Upper lobe of right lung (tissue), 1 donor: Measurements from ENCODE around the gene MFAP2. TPM values are rescaled to one million over a fixed set of nuclear protein-coding genes. Genes with fewer than 3 reads are reported as not detected.
"Not testable (repeated sequence)": the region's sequence is repeated elsewhere in the genome, so short reads cannot be mapped to it uniquely, and the experiment has no call there.

Experiments used
- ATAC-seq: fragments of 200-7000 bp; cut with Tn5 transposase; one replicate; pipeline ENCODE4 v1.9.1; 2020; ENCODE audit warnings: mild to moderate bottlenecking, moderate library complexity
- DNase-seq: peaks from one replicate; pipeline ENCODE4 v3.0.0-alpha.2; 2020
- H3K27ac ChIP-seq: fragments of 200-600 bp; one replicate; pipeline ENCODE4 v1.8.0; 2022
- H3K27me3 ChIP-seq: fragments of 200-600 bp; one replicate; pipeline ENCODE4 v1.8.0; 2022; ENCODE audit warnings: mild to moderate bottlenecking
- H3K36me3 ChIP-seq: fragments of 200-600 bp; one replicate; pipeline ENCODE4 v1.8.0; 2022
- H3K4me1 ChIP-seq: fragments of 200-600 bp; one replicate; pipeline ENCODE4 v1.8.0; 2022
- H3K4me3 ChIP-seq: fragments of 200-600 bp; one replicate; pipeline ENCODE4 v1.8.0; 2022; ENCODE audit warnings: mild to moderate bottlenecking
- H3K9me3 ChIP-seq: fragments of 200-600 bp; one replicate; pipeline ENCODE4 v1.8.0; 2022
- CTCF ChIP-seq: fragments of 200-600 bp; IDR thresholded peaks from one replicate; pipeline ENCODE4 v1.8.0; 2022; ENCODE audit warnings: antibody characterized with exemption
- intact Hi-C: fragments of 100-400 bp; cut with DNase I; formaldehyde crosslinking; loops from one replicate; pipeline ENCODE4 v1.11.0; 2022
- total RNA-seq: library from RNA; stranded (reverse); fragmentation: NEBNext Ultra II Directional; extraction: Animal tissue kit (Norgen Biotek cat#: 25700); gene quantifications from one replicate; pipeline ENCODE4 v1.2.1, GENCODE V29; 2021
- donor health status: DM: no; HTN: yes; CAD: no; lungs with severe emphysema.

Gene MFAP2
- total RNA-seq, 1 donor from 2014 or later = 14.8 TPM

- no peaks in the 10 kb centered on the region for H3K9me3 ChIP-seq
- H3K27me3 ChIP-seq = no peaks in the 10 kb centered on the region
- no peaks in the 10 kb centered on the region for H3K4me1 ChIP-seq
- H3K36me3 ChIP-seq = peaks cover 5% of the 10 kb centered on the region
- H3K4me3 ChIP-seq = no peak overlapping the region
- no peak for TF ChIP-seq CTCF
- DNase-seq (no peak), ATAC-seq (no peak)
- intact Hi-C loops = no loop called here
- H3K27ac ChIP-seq = no peak overlapping the region
Measured at GRCh38 chr1:16944038-16944437, 36.4 kb downstream of the MFAP2 start.

- intact Hi-C loops, H3K9me3 ChIP-seq, H3K27ac ChIP-seq, H3K27me3 ChIP-seq, H3K4me1 ChIP-seq, DNase-seq, H3K4me3 ChIP-seq, H3K36me3 ChIP-seq: not testable (repeated sequence)
- ATAC-seq = peak; percentile 46
Measured at GRCh38 chr1:16939386-16940180, 40.8 kb downstream of the MFAP2 start.

DNA sequence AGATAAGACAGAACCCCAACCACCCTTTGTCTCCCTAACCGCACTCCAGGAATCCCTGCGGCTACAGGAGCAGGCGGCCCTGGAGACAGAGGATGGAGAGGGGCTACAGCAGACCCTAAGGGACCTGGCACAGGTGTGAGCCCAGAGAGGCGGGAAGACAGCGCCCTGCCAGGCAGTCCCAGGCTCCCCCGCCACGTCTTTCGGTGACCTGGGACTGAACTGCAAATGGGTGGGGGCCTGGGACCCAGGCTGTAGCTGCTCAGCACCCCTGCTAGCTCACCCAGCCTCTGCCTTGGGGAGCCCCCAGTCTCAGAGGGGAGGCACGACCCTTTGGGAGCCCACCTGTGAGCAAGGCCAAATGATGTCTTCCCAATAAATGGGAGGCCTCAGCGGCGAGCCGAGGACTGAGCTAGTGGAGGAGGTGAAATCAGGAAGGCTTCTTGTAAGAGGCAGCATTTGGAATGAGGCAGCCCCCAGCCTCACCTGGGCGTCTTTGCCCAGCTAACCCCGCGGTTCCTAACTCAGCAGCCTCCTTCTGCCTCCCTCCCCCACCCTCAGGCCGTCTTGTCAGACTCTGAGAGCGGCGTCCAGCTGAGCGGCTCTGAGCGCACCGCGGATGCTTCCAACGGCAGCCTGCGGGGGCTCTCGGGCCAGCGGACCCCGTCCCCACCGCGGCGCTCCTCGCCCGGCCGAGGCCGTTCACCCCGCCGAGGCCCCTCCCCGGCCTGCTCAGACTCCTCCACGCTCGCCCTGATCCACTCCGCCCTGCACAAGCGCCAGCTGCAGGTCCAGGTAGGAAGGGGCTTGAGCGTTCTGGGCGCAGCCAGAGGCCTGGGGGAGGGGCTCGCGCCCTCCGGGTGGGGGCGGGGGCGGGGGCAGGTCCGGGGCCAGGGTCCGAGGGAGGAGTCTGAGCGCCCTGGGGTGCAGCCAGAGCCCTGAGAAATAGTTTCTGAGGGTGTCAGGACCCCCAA lies 41.8 kb downstream of the MFAP2 start:
- peak; percentile 5 for ATAC-seq
- no peak for DNase-seq
- no peak overlapping the region for H3K27ac ChIP-seq
- no peaks in the 10 kb centered on the region for H3K27me3 ChIP-seq
- no peaks in the 10 kb centered on the region for H3K4me1 ChIP-seq
- no peak overlapping the region for H3K4me3 ChIP-seq
- intact Hi-C loops = no loop called here
- no peak for TF ChIP-seq CTCF
- peaks cover 5% of the 10 kb centered on the region for H3K36me3 ChIP-seq
- H3K9me3 ChIP-seq = no peaks in the 10 kb centered on the region

- H3K9me3 ChIP-seq, DNase-seq, H3K4me3 ChIP-seq, H3K27ac ChIP-seq, ATAC-seq, H3K36me3 ChIP-seq, H3K27me3 ChIP-seq, H3K4me1 ChIP-seq, intact Hi-C loops: not testable (repeated sequence)
Measured at GRCh38 chr1:16936580-16936979, 43.8 kb downstream of the MFAP2 start.

DNA sequence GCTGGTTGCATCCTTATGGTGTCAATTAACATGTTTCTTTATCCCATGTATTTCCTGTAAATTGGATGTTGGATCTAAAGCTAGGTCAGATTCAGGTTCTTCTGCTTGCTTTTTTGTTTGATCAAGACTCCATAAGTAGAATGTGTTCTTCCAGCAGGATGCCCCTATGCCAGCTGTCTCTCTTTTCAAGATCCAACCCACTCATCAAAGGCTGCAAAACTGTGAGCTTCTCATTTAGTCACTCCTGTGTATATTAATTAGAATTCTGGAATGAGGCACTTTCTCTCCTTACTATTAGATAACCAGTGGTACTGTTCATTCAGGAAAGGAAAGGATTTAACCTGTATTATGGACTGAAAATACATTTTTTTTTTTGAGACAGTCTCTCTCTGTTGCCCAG lies 46.5 kb downstream of the MFAP2 start:
- H3K4me3 ChIP-seq, DNase-seq, intact Hi-C loops, H3K4me1 ChIP-seq, ATAC-seq, H3K9me3 ChIP-seq, H3K36me3 ChIP-seq, H3K27me3 ChIP-seq, H3K27ac ChIP-seq: not testable (repeated sequence)

GRCh38 chr1:16931206-16931934 lies 49.0 kb downstream of the MFAP2 start:
- H3K27ac ChIP-seq, H3K9me3 ChIP-seq, H3K4me1 ChIP-seq, intact Hi-C loops, H3K4me3 ChIP-seq, H3K36me3 ChIP-seq, ATAC-seq, H3K27me3 ChIP-seq, DNase-seq: not testable (repeated sequence)

DNA sequence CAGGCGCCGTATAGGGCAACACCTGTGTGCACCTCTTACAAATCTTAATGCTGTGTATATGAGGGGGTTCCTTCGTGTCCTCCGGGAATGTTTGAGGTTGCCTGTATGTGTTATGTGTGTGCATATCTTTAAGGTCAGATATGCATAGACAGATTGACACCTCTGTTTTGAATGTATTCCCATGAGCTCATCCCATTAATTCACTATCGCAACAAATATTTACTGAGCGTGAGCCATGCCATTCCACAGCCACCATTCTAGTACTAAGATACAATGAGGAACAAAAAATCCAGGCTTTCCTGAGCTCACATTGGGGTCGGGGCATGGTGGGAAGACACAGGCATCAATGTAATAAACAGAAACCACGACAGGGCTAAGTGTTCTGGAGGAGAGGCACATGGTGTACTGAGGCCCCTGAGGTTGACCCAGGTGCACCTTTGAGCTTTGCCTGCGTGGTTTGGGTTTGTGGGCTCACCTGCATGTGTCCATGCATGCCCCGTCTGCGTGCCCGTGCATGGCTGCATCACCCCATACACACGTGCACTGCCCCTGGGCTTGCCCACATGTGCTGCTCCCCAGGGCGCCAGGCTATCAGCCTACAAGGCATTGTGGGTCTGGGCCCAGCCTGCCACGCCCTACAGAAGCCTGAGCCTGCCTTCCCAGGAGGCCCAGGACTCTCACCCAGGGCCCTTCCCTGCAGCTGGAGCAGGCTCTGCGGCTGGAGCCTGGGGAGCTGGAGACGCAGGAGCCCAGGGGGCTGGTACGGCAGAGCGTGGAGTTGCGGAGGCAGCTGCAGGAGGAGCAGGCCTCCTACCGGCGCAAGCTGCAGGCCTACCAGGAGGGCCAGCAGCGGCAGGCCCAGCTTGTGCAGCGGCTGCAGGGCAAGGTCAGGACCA lies 51.0 kb downstream of the MFAP2 start:
- intact Hi-C loops, DNase-seq: not testable (repeated sequence)

More for the DNA sequence above, 51.0 kb downstream of the MFAP2 start:
- not testable (repeated sequence) for ATAC-seq, H3K4me3 ChIP-seq, H3K27me3 ChIP-seq, H3K27ac ChIP-seq, H3K36me3 ChIP-seq, H3K9me3 ChIP-seq, H3K4me1 ChIP-seq
